Measurements from ENCODE around the gene DCBLD1.
"Not testable (repeated sequence)": the region's sequence is repeated elsewhere in the genome, so short reads cannot be mapped to it uniquely, and the experiment has no call there.

DCBLD1 gene

DNA sequence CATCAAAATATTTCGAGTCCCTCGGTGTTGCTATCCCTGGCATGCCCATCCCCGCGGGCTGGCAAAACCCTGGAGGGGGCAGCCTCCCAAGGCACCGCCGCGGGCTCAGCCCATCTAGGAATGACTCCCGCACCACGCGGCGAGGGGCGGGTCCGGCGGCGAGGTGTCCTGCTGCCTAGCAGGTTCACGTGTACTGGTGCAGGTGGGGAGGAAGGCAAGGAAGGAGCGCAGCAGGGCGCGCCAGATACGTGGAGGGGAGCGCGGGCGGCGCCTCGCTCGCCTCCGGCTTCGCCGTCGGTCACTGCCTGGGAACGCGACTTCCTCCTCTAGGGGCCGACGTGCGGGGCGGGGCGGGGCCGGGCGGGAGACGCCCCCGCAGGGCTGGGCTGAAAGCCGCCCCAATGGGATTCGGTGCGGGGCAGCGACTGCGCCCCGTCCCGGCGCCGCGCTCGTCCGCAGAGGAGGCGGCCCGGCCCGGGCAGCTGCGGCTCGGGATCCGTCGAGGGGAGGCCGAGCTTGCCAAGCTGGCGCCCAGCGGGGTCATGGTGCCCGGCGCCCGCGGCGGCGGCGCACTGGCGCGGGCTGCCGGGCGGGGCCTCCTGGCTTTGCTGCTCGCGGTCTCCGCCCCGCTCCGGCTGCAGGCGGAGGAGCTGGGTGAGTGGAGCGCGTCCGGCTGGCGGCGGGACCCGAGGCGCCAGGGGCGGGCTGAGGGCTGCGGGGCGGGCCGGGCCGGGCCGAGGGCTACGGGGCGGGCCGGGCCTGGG is at the start of gene DCBLD1:
Gene DCBLD1 (plus strand): TSS at position 435 of the 764 bp plus-strand sequence. CDS start 108 bp downstream, at position 543.
- Histone ChIP-seq H3K9me3 (ENCODE audit: control insufficient read depth, low read length) (no peaks in the 10 kb centered on the region), H3K9ac (ENCODE audit: low read length) (peak within 1 kb of the TSS; percentile 96), H3K4me3 (ENCODE audit: low read length) (peak within 1 kb of the TSS; percentile 96), H3K27me3 (replicated peaks; ENCODE audit: control insufficient read depth, insufficient read depth, low read length) (no peaks in the 10 kb centered on the region), H3K36me3 (ENCODE audit: control insufficient read depth, insufficient read depth, low read length, severe bottlenecking) (no peaks in the 10 kb centered on the region), H3K4me1 (ENCODE audit: control insufficient read depth, insufficient read depth, low read length) (peaks cover 27% of the 10 kb centered on the region)
- peak; percentile 92 for DNase-seq (ENCODE audit: low read depth)

DNA sequence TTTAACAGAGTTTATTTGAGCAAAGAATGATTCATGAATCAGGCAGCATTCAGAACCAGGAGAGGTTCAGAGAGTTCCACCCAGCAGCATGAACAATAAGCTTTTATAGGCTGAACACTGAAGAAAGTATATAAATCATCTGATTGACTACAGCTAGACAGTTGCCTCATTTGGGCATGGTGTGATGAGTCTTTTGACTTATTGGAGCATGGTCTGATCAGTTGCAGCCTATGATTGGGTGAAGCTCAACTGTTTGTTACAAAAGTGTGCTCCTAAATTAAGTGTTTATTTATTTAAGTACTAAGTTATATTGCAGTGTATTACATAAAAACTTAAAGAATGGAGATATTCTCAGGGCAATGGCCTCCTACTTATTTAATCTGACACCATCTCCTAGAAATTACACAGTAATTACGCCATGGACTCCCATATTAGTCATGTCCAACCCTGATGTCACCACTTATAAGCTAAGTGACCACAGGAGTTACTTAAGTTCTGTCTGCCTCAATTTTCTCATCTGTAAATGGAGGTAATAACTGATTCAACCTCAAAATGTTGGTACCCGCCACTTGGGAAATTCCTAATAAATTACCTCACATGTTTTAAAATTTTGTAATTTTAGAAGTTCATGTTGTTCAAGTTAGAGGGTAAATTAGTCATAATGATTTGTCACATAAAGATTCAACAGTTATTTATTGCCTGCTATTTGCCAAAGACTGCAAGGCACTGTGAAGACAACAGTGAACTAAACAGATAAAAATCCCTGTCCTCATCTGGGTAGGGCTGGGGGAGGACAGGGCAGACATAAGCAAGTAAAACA is 41.6 kb upstream of the DCBLD1 start:
- Histone ChIP-seq H3K4me1 (ENCODE audit: control insufficient read depth, insufficient read depth, low read length) (peaks cover 43% of the 10 kb centered on the region), H3K9ac (ENCODE audit: low read length) (peak overlapping the region; percentile 68), H3K4me3 (ENCODE audit: low read length) (no peak overlapping the region), H3K9me3 (ENCODE audit: control insufficient read depth, low read length) (peaks cover 11% of the 10 kb centered on the region), H3K27me3 (replicated peaks; ENCODE audit: control insufficient read depth, insufficient read depth, low read length) (no peaks in the 10 kb centered on the region), H3K36me3 (ENCODE audit: control insufficient read depth, insufficient read depth, low read length, severe bottlenecking) (no peaks in the 10 kb centered on the region)
- DNase-seq (ENCODE audit: low read depth): peak; percentile 82

DNA sequence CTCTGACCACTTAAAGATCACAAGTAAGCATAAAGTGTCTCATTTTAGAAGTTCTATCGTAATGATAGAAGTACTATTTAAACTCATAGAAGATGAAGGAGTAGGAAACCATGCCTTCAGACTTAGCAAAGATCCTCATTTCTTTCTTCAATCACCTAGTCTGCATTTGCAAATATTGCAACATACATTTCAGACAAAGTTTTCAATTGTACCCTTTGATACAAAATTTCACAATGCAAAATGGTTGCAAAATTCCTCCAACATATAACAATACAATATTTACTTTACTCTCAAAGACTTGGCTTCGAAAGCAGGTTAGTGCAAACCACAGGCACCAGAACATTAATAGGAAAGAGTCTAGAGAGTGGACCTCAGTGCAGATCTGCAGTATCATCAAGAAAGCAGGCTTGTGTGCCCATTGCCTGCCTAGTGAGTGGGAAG is 40.6 kb upstream of the DCBLD1 start:
- Histone ChIP-seq H3K27me3 (replicated peaks; ENCODE audit: control insufficient read depth, insufficient read depth, low read length) (no peaks in the 10 kb centered on the region), H3K4me3 (ENCODE audit: low read length) (peak overlapping the region; percentile 55), H3K36me3 (ENCODE audit: control insufficient read depth, insufficient read depth, low read length, severe bottlenecking) (no peaks in the 10 kb centered on the region), H3K9me3 (ENCODE audit: control insufficient read depth, low read length) (peaks cover 10% of the 10 kb centered on the region), H3K9ac (ENCODE audit: low read length) (peak overlapping the region; percentile 68), H3K4me1 (ENCODE audit: control insufficient read depth, insufficient read depth, low read length) (peaks cover 46% of the 10 kb centered on the region)
- peak; percentile 93 for DNase-seq (ENCODE audit: low read depth)

DNA sequence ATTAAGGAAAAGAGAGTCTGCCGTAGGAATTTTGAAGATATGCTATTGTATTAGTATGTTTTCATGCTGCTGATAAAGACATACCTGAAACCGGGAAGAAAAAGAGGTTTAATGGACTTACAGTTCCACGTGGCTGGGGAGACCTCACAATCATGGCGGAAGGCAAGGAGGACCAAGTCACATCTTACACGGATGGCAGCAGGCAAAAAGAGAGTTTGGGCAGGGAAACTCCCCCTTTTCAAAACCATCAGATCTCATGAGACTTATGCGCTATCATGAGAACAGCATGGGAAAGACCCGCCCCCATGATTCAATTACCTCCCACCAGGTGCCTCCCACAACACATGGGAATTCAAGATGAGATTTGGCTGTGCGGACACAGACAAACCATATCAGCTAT is 40.2 kb upstream of the DCBLD1 start:
- Histone ChIP-seq H3K9ac (ENCODE audit: low read length) (peak overlapping the region; percentile 68), H3K4me1 (ENCODE audit: control insufficient read depth, insufficient read depth, low read length) (peaks cover 50% of the 10 kb centered on the region), H3K4me3 (ENCODE audit: low read length) (peak overlapping the region; percentile 28)
- not testable (repeated sequence) for H3K9me3 ChIP-seq (ENCODE audit: control insufficient read depth, low read length); H3K36me3 ChIP-seq (ENCODE audit: control insufficient read depth, insufficient read depth, low read length, severe bottlenecking); H3K27me3 ChIP-seq (replicated peaks; ENCODE audit: control insufficient read depth, insufficient read depth, low read length); DNase-seq (ENCODE audit: low read depth)

DNA sequence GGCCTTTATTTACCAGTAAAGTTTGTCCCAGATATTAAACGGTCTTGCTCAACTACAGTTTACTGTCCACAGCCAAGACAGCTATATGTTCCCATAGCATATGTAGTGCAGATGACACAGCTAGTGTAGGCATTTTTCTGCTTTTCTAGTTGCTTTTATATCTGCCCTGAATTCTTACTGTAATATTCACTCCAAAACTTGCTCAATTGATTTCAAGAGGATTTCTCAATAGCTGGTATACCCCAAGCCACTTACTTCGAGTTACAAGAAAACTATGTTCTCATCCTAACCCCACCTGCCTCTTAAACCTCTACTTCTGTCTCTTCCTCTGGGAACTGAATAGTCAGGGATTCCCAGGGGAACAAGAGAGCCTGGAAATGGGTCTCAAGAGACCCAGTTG is 37.9 kb upstream of the DCBLD1 start:
- Histone ChIP-seq H3K9me3 (ENCODE audit: control insufficient read depth, low read length) (peaks cover 6% of the 10 kb centered on the region), H3K4me3 (ENCODE audit: low read length) (no peak overlapping the region), H3K9ac (ENCODE audit: low read length) (peak overlapping the region; percentile 22), H3K27me3 (replicated peaks; ENCODE audit: control insufficient read depth, insufficient read depth, low read length) (no peaks in the 10 kb centered on the region), H3K4me1 (ENCODE audit: control insufficient read depth, insufficient read depth, low read length) (peaks cover 73% of the 10 kb centered on the region), H3K36me3 (ENCODE audit: control insufficient read depth, insufficient read depth, low read length, severe bottlenecking) (no peaks in the 10 kb centered on the region)
- DNase-seq (ENCODE audit: low read depth): peak; percentile 85

DNA sequence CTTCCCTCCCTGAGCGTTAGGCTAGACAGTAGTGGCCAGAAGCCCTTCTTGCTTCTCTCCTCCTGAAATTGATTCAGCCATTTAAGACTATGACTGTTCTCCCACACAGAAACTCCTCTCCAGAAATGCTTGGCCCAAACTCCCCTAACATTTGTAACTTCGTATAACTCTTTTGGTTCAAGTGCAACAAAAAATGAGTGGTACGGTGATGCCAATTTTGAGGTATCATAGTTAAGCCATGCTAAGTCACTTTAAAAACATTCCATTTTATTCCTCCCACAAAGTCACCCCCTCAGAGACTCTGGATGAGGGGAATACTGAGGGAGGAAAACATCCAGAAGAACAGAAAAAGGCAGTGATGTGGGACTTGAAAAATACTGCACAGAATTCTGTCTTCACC is 35.6 kb upstream of the DCBLD1 start:
- no peaks in the 10 kb centered on the region for H3K27me3 ChIP-seq (replicated peaks; ENCODE audit: control insufficient read depth, insufficient read depth, low read length)
- H3K36me3 ChIP-seq (ENCODE audit: control insufficient read depth, insufficient read depth, low read length, severe bottlenecking): no peaks in the 10 kb centered on the region
- DNase-seq (ENCODE audit: low read depth): peak; percentile 30
- no peaks in the 10 kb centered on the region for H3K9me3 ChIP-seq (ENCODE audit: control insufficient read depth, low read length)
- H3K4me3 ChIP-seq (ENCODE audit: low read length): no peak overlapping the region
- peak overlapping the region; percentile 15 for H3K9ac ChIP-seq (ENCODE audit: low read length)
- peaks cover 72% of the 10 kb centered on the region for H3K4me1 ChIP-seq (ENCODE audit: control insufficient read depth, insufficient read depth, low read length)

DNA sequence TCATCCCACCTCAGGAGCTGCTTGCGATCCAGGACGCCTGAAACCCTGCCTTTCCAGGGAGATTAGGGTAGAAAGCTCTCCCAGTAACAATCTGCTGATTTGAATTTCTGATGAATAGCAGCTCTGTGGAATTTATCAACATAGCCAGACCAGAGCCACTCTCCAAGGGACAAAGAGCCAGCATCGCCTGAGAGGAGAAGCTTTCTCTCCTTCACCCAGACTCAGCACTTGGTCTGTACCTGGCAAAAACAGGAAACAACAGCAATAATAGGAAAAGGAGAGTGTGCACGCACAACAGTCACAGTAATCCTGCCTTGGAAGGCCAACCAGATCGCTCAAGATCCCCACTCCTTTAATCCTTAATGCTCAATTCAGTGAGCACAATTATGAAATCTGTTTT is 34.5 kb upstream of the DCBLD1 start:
- peak; percentile 17 for DNase-seq (ENCODE audit: low read depth)
- peak overlapping the region; percentile 52 for H3K9ac ChIP-seq (ENCODE audit: low read length)
- peak overlapping the region; percentile 25 for H3K4me3 ChIP-seq (ENCODE audit: low read length)
- no peaks in the 10 kb centered on the region for H3K36me3 ChIP-seq (ENCODE audit: control insufficient read depth, insufficient read depth, low read length, severe bottlenecking)
- no peaks in the 10 kb centered on the region for H3K27me3 ChIP-seq (replicated peaks; ENCODE audit: control insufficient read depth, insufficient read depth, low read length)
- peaks cover 63% of the 10 kb centered on the region for H3K4me1 ChIP-seq (ENCODE audit: control insufficient read depth, insufficient read depth, low read length)
- H3K9me3 ChIP-seq (ENCODE audit: control insufficient read depth, low read length): no peaks in the 10 kb centered on the region

DNA sequence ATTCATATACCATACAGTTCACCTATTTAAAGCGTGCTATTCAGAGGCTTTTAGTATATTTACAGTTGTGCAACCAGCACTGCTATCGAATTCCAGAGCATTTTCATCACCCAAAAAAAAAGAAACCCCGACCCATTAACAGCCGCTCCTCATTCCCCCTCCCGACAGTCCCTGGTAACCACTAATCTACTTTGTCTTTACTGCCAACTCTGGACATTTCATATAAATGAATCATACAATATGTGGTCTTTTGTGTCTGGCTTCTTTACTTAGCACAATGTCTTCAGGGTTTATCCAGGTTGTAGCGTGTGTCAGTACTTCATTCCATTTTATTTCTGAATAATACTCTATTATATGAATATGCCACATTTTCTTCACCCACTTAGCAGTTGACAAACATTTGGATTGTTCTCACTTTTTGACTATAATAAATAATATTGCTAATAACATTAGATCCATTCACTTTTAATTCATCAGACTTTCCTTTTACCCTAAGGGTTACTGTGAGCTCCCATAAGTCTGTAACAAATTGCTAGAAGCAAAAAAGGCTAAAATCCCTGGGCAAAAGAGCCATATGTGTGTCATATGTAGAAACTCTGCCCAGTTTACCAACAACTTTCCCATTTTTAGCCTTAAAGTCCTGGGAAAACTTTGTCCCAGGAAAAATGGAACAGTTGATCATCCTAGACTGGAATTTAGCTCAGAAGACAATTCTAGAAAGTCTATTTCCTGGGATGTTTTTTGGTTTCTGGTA is 33.6 kb upstream of the DCBLD1 start:
- Histone ChIP-seq H3K36me3 (ENCODE audit: control insufficient read depth, insufficient read depth, low read length, severe bottlenecking) (no peaks in the 10 kb centered on the region), H3K4me3 (ENCODE audit: low read length) (peak overlapping the region; percentile 25), H3K4me1 (ENCODE audit: control insufficient read depth, insufficient read depth, low read length) (peaks cover 54% of the 10 kb centered on the region), H3K27me3 (replicated peaks; ENCODE audit: control insufficient read depth, insufficient read depth, low read length) (no peaks in the 10 kb centered on the region), H3K9ac (ENCODE audit: low read length) (peak overlapping the region; percentile 72), H3K9me3 (ENCODE audit: control insufficient read depth, low read length) (no peaks in the 10 kb centered on the region)
- peak; percentile 97 for DNase-seq (ENCODE audit: low read depth)

DNA sequence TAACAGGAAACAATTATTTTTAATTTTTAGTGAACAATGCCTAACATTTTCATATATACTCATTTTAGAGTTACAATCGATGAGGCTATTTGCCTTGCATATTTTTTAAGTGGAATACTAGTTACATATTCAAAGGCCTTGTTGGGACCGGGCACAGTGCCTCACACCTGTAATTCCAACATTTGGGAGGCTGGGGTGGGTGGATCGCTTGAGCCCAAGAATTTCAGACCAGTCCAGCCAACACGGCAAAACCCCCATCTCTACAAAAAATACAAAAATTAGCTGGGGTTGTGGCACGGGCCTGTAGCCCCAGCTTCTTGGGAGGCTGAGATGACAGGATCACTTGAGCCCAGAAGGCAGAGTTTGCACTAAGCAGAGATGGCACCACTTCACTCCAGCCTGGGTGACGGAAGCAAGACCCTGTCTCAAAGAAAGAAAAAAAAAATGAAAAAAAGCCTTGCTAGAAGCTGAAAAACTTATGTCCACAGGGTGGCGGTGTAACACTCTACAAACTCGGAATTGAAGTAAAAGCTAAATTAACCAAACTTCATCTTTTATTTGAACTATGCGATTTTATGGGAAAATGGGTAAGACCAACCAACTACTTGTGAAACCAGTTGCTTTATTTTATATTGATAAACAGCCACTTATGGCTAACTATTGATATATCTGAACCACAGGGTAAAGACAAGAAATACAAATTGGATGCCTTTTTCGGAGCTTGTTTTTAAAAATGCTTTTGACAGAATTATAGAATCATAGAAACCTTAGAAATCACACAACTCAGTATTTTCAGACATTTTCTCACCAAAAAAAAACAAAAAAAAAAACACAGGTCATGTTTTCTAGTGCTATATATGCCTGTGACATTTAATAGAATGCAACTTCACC is 32.7 kb upstream of the DCBLD1 start:
- Histone ChIP-seq H3K36me3 (ENCODE audit: control insufficient read depth, insufficient read depth, low read length, severe bottlenecking) (no peaks in the 10 kb centered on the region), H3K9me3 (ENCODE audit: control insufficient read depth, low read length) (no peaks in the 10 kb centered on the region), H3K9ac (ENCODE audit: low read length) (peak overlapping the region; percentile 72), H3K4me3 (ENCODE audit: low read length) (no peak overlapping the region), H3K4me1 (ENCODE audit: control insufficient read depth, insufficient read depth, low read length) (peaks cover 46% of the 10 kb centered on the region), H3K27me3 (replicated peaks; ENCODE audit: control insufficient read depth, insufficient read depth, low read length) (no peaks in the 10 kb centered on the region)
- peak; percentile 94 for DNase-seq (ENCODE audit: low read depth)

DNA sequence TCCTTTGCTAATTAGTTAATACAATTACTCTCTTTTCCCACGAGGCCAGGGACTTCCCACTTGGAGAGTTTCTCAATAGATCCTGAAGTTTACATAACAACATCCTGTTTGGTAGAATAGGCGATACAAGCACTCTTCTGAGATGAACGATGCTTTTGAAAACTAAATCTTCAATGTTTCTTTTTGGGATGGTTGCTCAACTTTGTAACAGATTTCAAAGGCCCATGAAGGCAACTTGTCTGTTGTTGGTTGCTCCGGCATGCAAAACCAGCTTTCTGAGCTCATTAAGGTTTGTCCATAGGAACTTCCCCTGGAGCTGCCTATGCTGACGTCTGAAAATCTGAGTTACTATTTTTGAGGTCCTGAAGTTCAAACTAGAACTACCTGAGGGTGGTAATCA is 30.8 kb upstream of the DCBLD1 start:
- DNase-seq (ENCODE audit: low read depth): peak; percentile 25
- H3K36me3 ChIP-seq (ENCODE audit: control insufficient read depth, insufficient read depth, low read length, severe bottlenecking): no peaks in the 10 kb centered on the region
- no peaks in the 10 kb centered on the region for H3K27me3 ChIP-seq (replicated peaks; ENCODE audit: control insufficient read depth, insufficient read depth, low read length)
- H3K4me3 ChIP-seq (ENCODE audit: low read length): no peak overlapping the region
- H3K9ac ChIP-seq (ENCODE audit: low read length): no peak overlapping the region
- H3K4me1 ChIP-seq (ENCODE audit: control insufficient read depth, insufficient read depth, low read length): peaks cover 41% of the 10 kb centered on the region
- no peaks in the 10 kb centered on the region for H3K9me3 ChIP-seq (ENCODE audit: control insufficient read depth, low read length)

Measured in adipocyte (in vitro differentiated cells).